ENCODE results near the gene CGNL1. TPM values are rescaled to one million over a fixed set of nuclear protein-coding genes. Genes with fewer than 3 reads are reported as not detected.

The CGNL1 gene, protein sequence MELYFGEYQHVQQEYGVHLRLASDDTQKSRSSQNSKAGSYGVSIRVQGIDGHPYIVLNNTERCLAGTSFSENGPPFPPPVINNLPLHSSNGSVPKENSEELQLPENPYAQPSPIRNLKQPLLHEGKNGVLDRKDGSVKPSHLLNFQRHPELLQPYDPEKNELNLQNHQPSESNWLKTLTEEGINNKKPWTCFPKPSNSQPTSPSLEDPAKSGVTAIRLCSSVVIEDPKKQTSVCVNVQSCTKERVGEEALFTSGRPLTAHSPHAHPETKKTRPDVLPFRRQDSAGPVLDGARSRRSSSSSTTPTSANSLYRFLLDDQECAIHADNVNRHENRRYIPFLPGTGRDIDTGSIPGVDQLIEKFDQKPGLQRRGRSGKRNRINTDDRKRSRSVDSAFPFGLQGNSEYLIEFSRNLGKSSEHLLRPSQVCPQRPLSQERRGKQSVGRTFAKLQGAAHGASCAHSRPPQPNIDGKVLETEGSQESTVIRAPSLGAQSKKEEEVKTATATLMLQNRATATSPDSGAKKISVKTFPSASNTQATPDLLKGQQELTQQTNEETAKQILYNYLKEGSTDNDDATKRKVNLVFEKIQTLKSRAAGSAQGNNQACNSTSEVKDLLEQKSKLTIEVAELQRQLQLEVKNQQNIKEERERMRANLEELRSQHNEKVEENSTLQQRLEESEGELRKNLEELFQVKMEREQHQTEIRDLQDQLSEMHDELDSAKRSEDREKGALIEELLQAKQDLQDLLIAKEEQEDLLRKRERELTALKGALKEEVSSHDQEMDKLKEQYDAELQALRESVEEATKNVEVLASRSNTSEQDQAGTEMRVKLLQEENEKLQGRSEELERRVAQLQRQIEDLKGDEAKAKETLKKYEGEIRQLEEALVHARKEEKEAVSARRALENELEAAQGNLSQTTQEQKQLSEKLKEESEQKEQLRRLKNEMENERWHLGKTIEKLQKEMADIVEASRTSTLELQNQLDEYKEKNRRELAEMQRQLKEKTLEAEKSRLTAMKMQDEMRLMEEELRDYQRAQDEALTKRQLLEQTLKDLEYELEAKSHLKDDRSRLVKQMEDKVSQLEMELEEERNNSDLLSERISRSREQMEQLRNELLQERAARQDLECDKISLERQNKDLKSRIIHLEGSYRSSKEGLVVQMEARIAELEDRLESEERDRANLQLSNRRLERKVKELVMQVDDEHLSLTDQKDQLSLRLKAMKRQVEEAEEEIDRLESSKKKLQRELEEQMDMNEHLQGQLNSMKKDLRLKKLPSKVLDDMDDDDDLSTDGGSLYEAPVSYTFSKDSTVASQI
- 1.9 and 23.0 TPM in 2 replicates for total RNA-seq

DNA sequence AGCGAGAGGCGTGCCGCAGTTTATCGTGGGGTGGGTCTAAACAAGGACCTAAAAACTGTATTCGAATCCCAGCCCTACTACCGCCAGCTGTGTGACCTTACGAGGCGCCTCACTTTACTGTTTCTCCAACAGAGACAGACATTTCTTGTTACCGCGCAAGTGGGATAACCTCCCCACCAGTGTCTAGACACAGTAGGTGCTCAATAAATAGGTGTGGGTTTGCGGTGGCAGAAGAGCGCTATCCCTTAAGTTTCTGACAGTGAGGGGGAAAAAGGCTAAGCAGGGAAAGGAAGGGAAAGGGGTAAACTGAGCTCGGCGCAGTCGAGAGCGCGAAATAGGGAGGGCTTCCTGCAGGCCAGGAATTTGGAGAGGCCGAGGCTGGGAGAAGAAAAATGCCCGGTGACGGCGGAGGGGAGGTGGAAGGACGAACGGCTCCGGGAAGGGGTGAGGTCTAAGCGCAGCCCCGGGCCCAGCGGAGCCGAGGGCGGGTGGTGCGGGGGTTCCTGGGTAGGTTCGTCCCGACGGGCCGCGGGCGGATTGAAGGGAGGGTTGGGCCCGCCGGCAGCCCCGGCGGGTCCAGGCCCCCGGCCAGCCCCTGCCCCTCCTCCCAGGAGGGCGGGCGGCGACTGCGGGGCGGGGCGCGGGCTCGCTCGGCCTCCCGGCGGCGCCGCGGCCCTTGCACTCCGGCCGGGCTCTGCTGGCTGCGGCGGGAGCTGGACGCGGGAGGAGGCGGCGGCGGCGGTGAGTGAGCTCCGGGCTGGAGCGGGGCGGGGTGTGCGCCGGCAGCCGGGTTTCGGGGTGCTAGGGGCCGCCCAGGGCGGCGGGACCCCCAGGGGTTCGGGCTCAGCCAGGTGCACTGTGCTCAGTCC is at the start of gene CGNL1:
Gene CGNL1, plus strand, starts transcription at position 679 of the 869 bp plus-strand sequence. CDS start 61,495 bp downstream, outside the sequence.

DNA sequence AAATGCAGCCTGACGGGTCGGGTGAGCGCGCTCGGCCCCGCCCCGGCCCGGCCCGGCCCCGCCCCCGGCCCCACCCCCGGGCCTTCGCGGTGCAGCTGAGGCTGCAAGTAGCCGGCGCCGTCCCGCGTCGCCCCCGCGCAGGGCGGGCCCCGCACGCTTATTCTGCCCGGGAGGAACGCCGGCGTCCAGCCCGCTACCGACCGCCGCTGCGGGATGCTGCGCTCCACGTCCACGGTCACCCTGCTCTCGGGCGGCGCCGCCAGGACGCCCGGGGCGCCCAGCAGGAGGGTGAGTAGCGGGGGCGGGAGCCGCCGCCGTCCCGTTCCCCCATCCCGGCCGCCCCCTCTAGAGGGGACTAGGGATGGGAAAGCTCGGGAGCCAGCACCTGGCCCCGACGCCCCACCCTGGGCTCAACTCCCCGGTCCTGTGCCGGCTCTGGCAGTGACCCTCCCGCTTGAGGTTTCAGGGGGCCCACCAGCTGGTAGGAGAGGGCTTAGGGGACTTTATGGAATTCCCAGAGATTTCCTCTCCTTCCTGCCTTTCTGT is 215.6 kb downstream of the CGNL1 start, which contains the start of gene MYZAP:
Gene MYZAP, plus strand, starts transcription at position 83 of the 546 bp plus-strand sequence. Its CDS starts 131 bp downstream, at position 214.

Other genes with a start within 250 kb of the CGNL1 start
- 13.9 and 53.4 TPM in 2 replicates for gene MYZAP, start 215.4 kb downstream of the CGNL1 start, total RNA-seq

All from bladder microvascular endothelial cell (primary cell).